ENCODE measurements around the gene ADAMTS3. TPM values are rescaled to one million over a fixed set of nuclear protein-coding genes. Genes with fewer than 3 reads are reported as not detected.

Gene ADAMTS3
- total RNA-seq, 1 donor from 2014 or later = 2.7 TPM

GRCh38 chr4:72442147-72442546, 126.9 kb downstream of the ADAMTS3 start:
- DNase-seq (ENCODE audit: extremely low spot score in 2 of 2) = no peak
- H3K9me3 ChIP-seq = no peaks in the 10 kb centered on the region
- H3K27ac ChIP-seq = no peak overlapping the region
- H3K27me3 ChIP-seq = no peaks in the 10 kb centered on the region
- intact Hi-C loops (cut with DNase I) = no loop called here
- H3K4me3 ChIP-seq = no peak overlapping the region
- H3K36me3 ChIP-seq = no peaks in the 10 kb centered on the region
- no peaks in the 10 kb centered on the region for H3K4me1 ChIP-seq
- TF ChIP-seq POLR2A (IDR thresholded peaks at IDR 0.05) (no peak), POLR2AphosphoS5 (IDR thresholded peaks at IDR 0.05; ENCODE audit: insufficient read depth in 1 of 2, low read depth in 1 of 2) (no peak), CTCF (IDR thresholded peaks at IDR 0.05) (no peak)

- TF ChIP-seq CTCF (IDR thresholded peaks at IDR 0.05) (no peak), POLR2AphosphoS5 (IDR thresholded peaks at IDR 0.05; ENCODE audit: insufficient read depth in 1 of 2, low read depth in 1 of 2) (no peak), POLR2A (IDR thresholded peaks at IDR 0.05) (no peak)
- intact Hi-C loops (cut with DNase I) = no loop called here
- Histone ChIP-seq H3K36me3 (no peaks in the 10 kb centered on the region), H3K4me3 (no peak overlapping the region), H3K27me3 (no peaks in the 10 kb centered on the region), H3K27ac (no peak overlapping the region), H3K4me1 (no peaks in the 10 kb centered on the region), H3K9me3 (no peaks in the 10 kb centered on the region)
- DNase-seq (ENCODE audit: extremely low spot score in 2 of 2) = no peak
Measured at GRCh38 chr4:72440386-72440785, 128.6 kb downstream of the ADAMTS3 start.

- Histone ChIP-seq H3K4me1 (no peaks in the 10 kb centered on the region), H3K27ac (no peak overlapping the region), H3K27me3 (no peaks in the 10 kb centered on the region), H3K9me3 (no peaks in the 10 kb centered on the region), H3K4me3 (no peak overlapping the region), H3K36me3 (no peaks in the 10 kb centered on the region)
- no peak for DNase-seq (ENCODE audit: extremely low spot score in 2 of 2)
- TF ChIP-seq POLR2AphosphoS5 (IDR thresholded peaks at IDR 0.05; ENCODE audit: insufficient read depth in 1 of 2, low read depth in 1 of 2) (no peak), POLR2A (IDR thresholded peaks at IDR 0.05) (no peak), CTCF (IDR thresholded peaks at IDR 0.05) (no peak)
- intact Hi-C loops (cut with DNase I) = no loop called here
Measured at GRCh38 chr4:72432975-72433374, 136.0 kb downstream of the ADAMTS3 start.

GRCh38 chr4:72432282-72432681, 136.7 kb downstream of the ADAMTS3 start:
- no peaks in the 10 kb centered on the region for H3K27me3 ChIP-seq
- intact Hi-C loops (cut with DNase I) = no loop called here
- no peak overlapping the region for H3K4me3 ChIP-seq
- no peaks in the 10 kb centered on the region for H3K9me3 ChIP-seq
- TF ChIP-seq POLR2A (IDR thresholded peaks at IDR 0.05) (no peak), CTCF (IDR thresholded peaks at IDR 0.05) (no peak), POLR2AphosphoS5 (IDR thresholded peaks at IDR 0.05; ENCODE audit: insufficient read depth in 1 of 2, low read depth in 1 of 2) (no peak)
- H3K36me3 ChIP-seq = no peaks in the 10 kb centered on the region
- no peaks in the 10 kb centered on the region for H3K4me1 ChIP-seq
- no peak for DNase-seq (ENCODE audit: extremely low spot score in 2 of 2)
- H3K27ac ChIP-seq = no peak overlapping the region

- TF ChIP-seq POLR2AphosphoS5 (IDR thresholded peaks at IDR 0.05; ENCODE audit: insufficient read depth in 1 of 2, low read depth in 1 of 2) = no peak
- no peak for TF ChIP-seq POLR2A (IDR thresholded peaks at IDR 0.05)
- no peak for TF ChIP-seq CTCF (IDR thresholded peaks at IDR 0.05)
- H3K4me1 ChIP-seq = no peaks in the 10 kb centered on the region
- H3K27ac ChIP-seq = no peak overlapping the region
- no peaks in the 10 kb centered on the region for H3K9me3 ChIP-seq
- no peaks in the 10 kb centered on the region for H3K27me3 ChIP-seq
- no peaks in the 10 kb centered on the region for H3K36me3 ChIP-seq
- DNase-seq (ENCODE audit: extremely low spot score in 2 of 2) = no peak
- intact Hi-C loops (cut with DNase I) = no loop called here
- H3K4me3 ChIP-seq = no peak overlapping the region
Measured at GRCh38 chr4:72430988-72431387, 138.0 kb downstream of the ADAMTS3 start.
